Adrenal gland (tissue), 5 donors: ENCODE results near the gene FLNC.

ENCODE experiments used
- POLR2A ChIP-seq, 2 donors: fragments of 450-650 bp; IDR thresholded peaks; one replicate each; pipeline ENCODE4 v1.6.1; 2017; ENCODE audit warnings: antibody characterized with exemption in 2 of 2, mild to moderate bottlenecking in 2 of 2, moderate library complexity in 1 of 2
- TF ChIP-seq, protein P1 (sequence below), 6 experiments: fragments of 450-650 bp in 4 of 6; fragments of 200-600 bp in 2 of 6; sonication (generic) in 1 of 6; IDR thresholded peaks; 1 replicate in 5 of 6; 2 replicates in 1 of 6; pipeline versions ENCODE4 v1.5.1 to v1.8.0; 2016 to 2021; ENCODE audit warnings: antibody characterized with exemption in 6 of 6, mild to moderate bottlenecking in 2 of 6, moderate library complexity in 1 of 6
- donor health status: DM: no; HTN: no; CAD: no.

DNA sequence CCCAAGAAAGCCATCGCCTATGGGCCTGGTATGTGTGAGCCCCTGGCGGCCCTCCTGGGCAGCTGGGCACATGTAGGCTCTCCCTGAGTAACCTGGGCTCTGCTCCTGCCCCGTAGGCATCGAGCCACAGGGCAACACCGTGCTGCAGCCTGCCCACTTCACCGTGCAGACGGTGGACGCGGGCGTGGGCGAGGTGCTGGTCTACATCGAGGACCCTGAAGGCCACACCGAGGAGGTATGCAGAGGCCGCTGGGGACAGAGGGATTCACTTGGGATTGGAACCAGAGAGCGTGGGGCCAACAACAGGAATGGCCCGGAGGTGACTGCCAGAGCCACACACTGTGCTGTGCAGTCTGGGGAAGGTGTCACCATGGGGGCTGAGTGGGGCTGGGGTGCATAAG lies 7.3 kb downstream of the FLNC start:
- TF ChIP-seq, protein P1, sequence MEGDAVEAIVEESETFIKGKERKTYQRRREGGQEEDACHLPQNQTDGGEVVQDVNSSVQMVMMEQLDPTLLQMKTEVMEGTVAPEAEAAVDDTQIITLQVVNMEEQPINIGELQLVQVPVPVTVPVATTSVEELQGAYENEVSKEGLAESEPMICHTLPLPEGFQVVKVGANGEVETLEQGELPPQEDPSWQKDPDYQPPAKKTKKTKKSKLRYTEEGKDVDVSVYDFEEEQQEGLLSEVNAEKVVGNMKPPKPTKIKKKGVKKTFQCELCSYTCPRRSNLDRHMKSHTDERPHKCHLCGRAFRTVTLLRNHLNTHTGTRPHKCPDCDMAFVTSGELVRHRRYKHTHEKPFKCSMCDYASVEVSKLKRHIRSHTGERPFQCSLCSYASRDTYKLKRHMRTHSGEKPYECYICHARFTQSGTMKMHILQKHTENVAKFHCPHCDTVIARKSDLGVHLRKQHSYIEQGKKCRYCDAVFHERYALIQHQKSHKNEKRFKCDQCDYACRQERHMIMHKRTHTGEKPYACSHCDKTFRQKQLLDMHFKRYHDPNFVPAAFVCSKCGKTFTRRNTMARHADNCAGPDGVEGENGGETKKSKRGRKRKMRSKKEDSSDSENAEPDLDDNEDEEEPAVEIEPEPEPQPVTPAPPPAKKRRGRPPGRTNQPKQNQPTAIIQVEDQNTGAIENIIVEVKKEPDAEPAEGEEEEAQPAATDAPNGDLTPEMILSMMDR (IDR thresholded peaks at IDR 0.05), result no peak
- no peak for TF ChIP-seq POLR2A (IDR thresholded peaks at IDR 0.05)
